Bronchial epithelial cell (primary cell): ENCODE results near the gene SEC23A. TPM values are rescaled to one million over a fixed set of nuclear protein-coding genes. Genes with fewer than 3 reads are reported as not detected.
A peak's percentile ranks its signal among the peaks of the same experiment; 100 is the strongest.

ENCODE experiments used
- DNase-seq: peaks from one replicate; pipeline ENCODE4 v3.0.0-alpha.2; 2010; ENCODE audit warnings: low read depth
- FAIRE-seq: peaks from 2 replicates; lab custom pipeline; 2011; peaks lifted over from hg19 to GRCh38; lab: Jason Lieb, UNC
- H3K27me3 ChIP-seq: 2 replicates; pipeline ENCODE4 v1.5.1; 2011; ENCODE audit warnings: low read length; ENCODE audit not compliant: control insufficient read depth, insufficient read depth
- H3K36me3 ChIP-seq: 2 replicates; pipeline ENCODE4 v1.5.1; 2011; ENCODE audit warnings: low read length; ENCODE audit not compliant: control insufficient read depth, insufficient read depth
- H3K4me3 ChIP-seq: 2 replicates; pipeline ENCODE4 v1.5.1; 2011; ENCODE audit warnings: mild to moderate bottlenecking, low read depth, low read length, control low read depth
- total RNA-seq: library from RNA; depleted of rRNA; stranded (reverse); fragments of >200 nt; gene quantifications from 2 replicates; pipeline ENCODE4 v1.2.1, GENCODE V29; 2014
- TF ChIP-seq, protein P1 (sequence below): IDR thresholded peaks from 2 replicates; pipeline ENCODE4 v1.5.1; 2011; ENCODE audit warnings: mild to moderate bottlenecking, moderate library complexity, low read length, control low read depth, inconsistent platforms; ENCODE audit not compliant: insufficient read depth, severe bottlenecking

The SEC23A gene
- total RNA-seq, 1 donor from 2014 or later, result 211 TPM

DNA sequence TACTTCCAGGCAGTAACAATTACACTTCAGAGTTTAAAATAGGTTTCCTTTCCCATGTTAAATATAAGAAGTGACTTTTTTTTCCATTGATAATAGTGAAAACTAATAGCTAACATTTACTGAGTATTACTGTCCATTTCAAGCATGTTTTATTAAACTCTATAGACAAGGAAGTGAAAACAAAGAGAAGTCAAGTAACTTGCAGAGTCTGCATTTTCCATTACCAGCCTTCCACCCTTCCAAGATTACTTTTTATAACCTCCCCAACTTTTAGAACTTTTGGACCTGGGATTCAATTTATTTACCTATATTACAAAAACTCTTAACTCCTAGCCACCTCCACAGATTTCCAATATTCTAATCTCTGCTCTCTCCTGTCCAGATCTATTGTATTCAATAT is 67.7 kb downstream of the SEC23A start:
- no peak for DNase-seq
- Histone ChIP-seq H3K4me3 (no peak overlapping the region), H3K27me3 (no peaks in the 10 kb centered on the region), H3K36me3 (peaks cover 4% of the 10 kb centered on the region)
- TF ChIP-seq, protein P1, sequence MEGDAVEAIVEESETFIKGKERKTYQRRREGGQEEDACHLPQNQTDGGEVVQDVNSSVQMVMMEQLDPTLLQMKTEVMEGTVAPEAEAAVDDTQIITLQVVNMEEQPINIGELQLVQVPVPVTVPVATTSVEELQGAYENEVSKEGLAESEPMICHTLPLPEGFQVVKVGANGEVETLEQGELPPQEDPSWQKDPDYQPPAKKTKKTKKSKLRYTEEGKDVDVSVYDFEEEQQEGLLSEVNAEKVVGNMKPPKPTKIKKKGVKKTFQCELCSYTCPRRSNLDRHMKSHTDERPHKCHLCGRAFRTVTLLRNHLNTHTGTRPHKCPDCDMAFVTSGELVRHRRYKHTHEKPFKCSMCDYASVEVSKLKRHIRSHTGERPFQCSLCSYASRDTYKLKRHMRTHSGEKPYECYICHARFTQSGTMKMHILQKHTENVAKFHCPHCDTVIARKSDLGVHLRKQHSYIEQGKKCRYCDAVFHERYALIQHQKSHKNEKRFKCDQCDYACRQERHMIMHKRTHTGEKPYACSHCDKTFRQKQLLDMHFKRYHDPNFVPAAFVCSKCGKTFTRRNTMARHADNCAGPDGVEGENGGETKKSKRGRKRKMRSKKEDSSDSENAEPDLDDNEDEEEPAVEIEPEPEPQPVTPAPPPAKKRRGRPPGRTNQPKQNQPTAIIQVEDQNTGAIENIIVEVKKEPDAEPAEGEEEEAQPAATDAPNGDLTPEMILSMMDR, result no peak
- FAIRE-seq, result no peak

GRCh38 chr14:39034481-39035296 is 68.3 kb downstream of the SEC23A start:
- TF ChIP-seq, protein P1, result peak; percentile 28
- Histone ChIP-seq H3K4me3 (no peak overlapping the region), H3K36me3 (peaks cover 6% of the 10 kb centered on the region)

GRCh38 chr14:39033371-39033770 is 69.7 kb downstream of the SEC23A start:
- TF ChIP-seq, protein P1, result no peak
- DNase-seq, result no peak
- H3K27me3 ChIP-seq, result no peaks in the 10 kb centered on the region
- FAIRE-seq, result no peak
- peaks cover 6% of the 10 kb centered on the region for H3K36me3 ChIP-seq
- no peak overlapping the region for H3K4me3 ChIP-seq

More at GRCh38 chr14:39034481-39035296, 68.3 kb downstream of the SEC23A start:
- FAIRE-seq, result no peak
- H3K27me3 ChIP-seq, result no peaks in the 10 kb centered on the region
- peak; percentile 6 for DNase-seq

GRCh38 chr14:39030209-39030608 is 72.8 kb downstream of the SEC23A start:
- TF ChIP-seq, protein P1, result no peak
- no peaks in the 10 kb centered on the region for H3K27me3 ChIP-seq

DNA sequence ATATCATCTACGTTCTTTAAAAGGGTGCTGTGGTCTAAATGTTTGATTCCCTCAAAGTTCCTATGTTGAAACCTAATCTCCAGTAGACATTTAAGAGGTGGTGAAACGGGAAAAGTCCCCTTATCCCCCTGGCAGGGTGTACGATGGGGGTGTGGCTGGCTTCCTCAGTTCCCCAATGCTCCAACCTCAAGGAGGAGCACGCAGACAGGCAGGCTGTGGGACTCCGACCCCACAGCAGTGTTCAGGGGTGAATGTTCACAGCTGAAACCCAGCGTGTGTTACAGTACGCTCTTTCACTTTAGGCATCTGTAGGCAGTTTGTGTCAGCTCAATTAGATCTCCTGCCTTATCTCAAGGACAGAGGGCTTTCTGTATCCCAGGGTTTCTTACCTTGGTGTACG is 73.2 kb downstream of the SEC23A start:
- H3K27me3 ChIP-seq, result no peaks in the 10 kb centered on the region
- DNase-seq (no peak), FAIRE-seq (no peak)
- TF ChIP-seq, protein P1, result no peak
- peaks cover 6% of the 10 kb centered on the region for H3K36me3 ChIP-seq
- H3K4me3 ChIP-seq, result no peak overlapping the region

More at GRCh38 chr14:39030209-39030608, 72.8 kb downstream of the SEC23A start:
- no peak overlapping the region for H3K4me3 ChIP-seq
- no peak for DNase-seq
- H3K36me3 ChIP-seq, result peaks cover 6% of the 10 kb centered on the region
- no peak for FAIRE-seq
